HG03342 (cell line): ENCODE results near the gene PCNT.
"Not testable (repeated sequence)": the region's sequence is repeated elsewhere in the genome, so short reads cannot be mapped to it uniquely, and the experiment has no call there.

Source experiments
- ATAC-seq: cut with Tn5 transposase; IDR thresholded peaks from one replicate; pipeline ENCODE4 v1.9.1; 2021; ENCODE audit warnings: mild to moderate bottlenecking, moderate library complexity; ENCODE audit not compliant: unreplicated experiment

PCNT gene

DNA sequence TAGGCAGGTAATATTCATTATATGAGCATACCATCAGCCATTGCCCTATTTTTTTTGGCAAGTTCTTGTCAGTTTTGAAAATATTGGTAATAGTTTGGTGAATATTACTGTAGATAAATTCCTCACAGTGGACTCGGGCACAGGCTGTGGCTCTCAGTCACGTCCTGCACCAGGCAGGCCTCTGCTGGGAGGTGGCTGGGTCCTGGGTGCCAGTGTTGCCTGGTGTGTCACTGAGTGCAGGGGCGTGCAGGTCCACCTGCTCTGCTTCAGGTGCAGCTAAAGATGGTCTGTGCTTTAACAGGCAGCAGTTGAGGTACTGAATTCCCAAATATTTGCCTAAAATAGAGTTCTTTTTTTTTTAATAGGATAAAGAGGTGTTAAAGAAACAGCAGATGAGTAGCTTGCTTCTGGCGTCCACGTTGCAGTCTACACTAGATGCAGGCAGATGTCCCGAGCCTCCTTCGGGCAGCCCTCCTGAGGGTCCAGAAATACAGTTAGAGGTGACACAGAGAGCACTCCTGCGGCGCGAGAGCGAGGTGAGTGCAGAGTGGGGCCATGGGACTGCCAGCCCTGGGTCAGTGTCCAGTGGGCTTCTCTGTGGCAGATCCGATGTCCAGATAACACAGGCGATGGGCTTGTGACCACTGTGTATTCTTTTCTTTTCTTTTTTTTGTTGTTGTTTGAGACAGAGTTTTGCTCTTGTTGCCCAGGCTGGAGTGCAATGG, 77.4 kb downstream of the PCNT start:
- ATAC-seq: no peak

DNA sequence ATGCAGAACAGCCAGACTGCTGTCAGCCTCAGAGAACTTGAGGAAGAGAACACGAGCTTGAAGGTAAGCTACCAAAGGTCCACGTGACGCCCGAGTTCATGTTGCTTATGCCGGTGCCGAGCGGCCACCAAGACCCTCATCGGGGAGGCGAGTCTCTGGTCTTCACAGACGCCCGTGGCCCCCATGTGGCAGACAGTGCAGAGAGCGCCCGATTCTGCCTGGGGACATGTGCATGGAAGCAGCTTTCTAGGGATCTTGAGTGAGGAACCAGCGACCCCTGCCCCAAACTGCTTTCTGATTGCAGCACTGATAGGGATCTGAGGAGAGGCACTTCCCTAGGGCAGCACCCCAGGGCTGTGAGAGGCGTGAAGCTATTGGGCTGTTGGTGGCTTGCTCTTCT, 78.5 kb downstream of the PCNT start:
- no peak for ATAC-seq

DNA sequence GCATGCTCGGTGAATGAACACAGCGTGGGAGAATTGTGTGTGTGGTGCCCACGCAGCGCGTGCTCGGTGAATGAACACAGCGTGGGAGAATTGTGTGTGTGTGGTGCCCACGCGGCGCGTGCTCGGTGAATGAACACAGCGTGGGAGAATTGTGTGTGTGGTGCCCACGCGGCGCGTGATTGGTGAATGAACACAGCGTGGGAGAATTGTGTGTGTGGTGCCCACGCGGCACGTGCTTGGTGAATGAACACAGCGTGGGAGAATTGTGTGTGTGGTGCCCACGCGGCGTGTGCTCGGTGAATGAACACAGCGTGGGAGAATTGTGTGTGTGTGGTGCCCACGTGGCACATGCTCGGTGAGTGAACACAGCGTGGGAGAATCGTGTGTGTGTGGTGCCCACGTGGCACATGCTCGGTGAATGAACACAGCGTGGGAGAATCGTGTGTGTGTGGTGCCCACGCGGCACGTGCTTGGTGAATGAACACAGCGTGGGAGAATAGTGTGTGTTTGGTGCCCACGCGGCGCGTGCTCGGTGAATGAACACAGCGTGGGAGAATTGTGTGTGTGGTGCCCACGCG, 79.4 kb downstream of the PCNT start:
- not testable (repeated sequence) for ATAC-seq

DNA sequence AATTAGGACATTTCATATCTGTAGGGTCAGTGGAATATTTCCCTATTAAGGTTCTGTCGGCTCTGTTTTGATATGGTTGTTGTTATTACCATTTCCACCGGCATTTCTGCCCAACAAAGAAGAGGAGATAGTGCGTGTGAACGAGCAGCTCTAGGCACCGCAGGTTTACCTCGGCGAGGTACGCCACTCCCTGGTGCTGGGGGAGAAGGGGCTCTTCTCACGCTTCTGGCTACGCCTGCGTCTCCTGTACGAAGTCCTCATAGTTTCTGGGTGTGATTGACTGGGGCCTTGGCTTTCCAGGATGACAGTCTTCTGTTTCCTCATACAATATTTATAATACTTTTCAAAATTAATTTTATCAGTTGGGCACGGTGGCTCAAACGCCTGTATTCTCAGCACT, 80.3 kb downstream of the PCNT start:
- ATAC-seq: no peak

DNA sequence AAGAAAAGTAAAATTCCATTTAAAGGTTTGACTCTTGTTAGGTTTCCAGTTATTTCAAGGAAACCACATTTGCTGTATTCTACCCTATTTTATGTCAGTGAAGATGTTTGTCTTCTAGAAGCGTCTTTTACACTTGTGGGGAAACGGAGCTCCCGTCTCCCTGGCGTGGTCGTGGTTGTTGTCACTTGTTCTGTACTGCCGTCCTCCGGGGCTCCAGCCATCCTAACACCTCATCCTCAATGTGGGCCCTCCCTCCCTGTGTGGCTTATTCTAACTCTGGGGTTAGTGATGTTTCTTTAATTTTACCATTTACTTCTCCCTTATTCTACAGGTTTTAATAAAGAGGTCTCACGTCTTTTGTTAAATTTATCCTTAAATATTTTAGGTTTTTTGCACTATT, 82.0 kb downstream of the PCNT start:
- no peak for ATAC-seq

DNA sequence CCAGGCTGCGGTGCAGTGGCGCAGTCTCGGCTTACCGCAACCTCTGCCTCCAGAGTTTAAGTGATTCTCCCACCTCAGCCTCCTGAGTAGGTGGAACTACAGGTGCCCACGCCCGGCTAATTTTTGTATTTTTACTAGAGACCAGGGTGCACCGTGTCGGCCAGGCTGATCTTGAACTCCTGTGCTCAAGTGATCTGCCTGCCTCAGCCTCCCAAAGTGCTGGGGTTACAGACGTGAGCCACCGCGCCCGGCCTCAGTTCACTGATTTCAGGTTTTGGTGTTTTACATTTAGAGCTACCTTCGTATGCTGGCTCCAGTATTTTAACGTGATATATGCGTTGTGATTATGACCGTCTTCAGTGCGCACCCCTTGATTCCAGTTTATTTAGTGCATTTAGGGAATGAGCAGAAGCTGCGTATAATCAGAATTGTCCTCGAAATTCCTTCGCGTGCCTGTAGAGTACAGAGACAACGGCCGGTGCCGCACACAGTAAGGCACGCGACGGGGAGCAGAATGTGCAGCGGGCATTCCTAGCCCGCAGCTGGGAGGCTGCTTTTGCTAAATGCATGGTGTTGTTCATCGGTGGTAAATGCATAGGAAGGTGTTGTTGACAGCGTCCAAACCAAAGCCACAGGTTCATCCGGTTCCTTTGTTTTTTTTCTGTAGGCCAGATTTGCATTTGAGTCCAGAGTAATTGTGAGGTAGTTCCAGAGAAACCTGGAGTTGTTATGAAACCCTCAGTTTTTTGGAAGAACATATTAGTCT, 85.9 kb downstream of the PCNT start:
- no peak for ATAC-seq

DNA sequence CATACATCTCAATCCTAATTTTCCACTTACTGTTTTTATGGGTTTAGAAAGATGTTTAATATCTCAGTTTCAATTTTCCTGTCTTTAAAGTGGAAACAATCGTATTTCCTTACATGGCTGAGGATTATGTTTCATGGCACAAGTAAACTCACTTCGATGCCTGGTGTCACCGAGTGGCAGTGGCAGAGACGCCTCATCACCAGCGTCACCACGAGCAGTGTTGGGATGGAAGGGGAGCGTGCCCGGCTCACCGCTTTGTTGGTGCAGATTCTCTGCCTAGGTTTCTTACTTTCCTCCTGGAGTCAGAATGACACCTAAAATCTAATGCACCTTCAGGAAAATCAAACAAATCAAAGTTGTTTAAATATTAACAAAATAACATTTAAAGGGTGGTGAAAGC, 86.6 kb downstream of the PCNT start:
- ATAC-seq: no peak

DNA sequence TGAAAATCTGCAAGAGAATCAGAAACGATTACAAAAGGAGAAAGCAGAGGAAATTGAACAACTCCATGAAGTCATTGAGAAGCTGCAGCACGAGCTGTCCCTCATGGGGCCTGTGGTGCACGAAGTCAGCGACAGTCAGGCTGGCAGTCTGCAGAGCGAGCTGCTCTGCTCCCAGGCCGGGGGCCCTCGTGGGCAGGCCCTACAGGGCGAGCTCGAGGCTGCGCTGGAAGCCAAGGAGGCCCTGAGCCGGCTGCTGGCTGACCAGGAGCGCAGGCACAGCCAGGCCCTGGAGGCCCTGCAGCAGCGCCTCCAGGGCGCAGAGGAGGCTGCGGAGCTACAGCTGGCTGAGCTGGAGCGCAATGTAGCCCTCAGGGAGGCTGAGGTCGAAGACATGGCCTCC, 87.3 kb downstream of the PCNT start:
- ATAC-seq: no peak

DNA sequence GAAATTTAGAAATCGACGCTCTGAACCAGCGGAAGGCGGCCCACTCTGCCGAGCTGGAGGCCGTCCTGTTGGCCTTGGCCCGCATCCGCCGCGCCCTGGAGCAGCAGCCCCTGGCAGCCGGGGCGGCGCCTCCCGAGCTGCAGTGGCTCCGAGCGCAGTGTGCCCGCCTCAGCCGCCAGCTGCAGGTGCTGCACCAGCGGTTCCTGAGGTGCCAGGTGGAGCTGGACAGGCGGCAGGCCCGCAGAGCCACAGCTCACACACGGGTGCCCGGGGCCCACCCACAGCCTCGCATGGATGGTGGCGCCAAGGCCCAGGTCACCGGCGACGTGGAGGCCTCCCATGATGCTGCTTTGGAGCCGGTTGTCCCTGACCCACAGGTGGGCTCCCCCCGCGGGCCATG, 87.7 kb downstream of the PCNT start:
- no peak for ATAC-seq

DNA sequence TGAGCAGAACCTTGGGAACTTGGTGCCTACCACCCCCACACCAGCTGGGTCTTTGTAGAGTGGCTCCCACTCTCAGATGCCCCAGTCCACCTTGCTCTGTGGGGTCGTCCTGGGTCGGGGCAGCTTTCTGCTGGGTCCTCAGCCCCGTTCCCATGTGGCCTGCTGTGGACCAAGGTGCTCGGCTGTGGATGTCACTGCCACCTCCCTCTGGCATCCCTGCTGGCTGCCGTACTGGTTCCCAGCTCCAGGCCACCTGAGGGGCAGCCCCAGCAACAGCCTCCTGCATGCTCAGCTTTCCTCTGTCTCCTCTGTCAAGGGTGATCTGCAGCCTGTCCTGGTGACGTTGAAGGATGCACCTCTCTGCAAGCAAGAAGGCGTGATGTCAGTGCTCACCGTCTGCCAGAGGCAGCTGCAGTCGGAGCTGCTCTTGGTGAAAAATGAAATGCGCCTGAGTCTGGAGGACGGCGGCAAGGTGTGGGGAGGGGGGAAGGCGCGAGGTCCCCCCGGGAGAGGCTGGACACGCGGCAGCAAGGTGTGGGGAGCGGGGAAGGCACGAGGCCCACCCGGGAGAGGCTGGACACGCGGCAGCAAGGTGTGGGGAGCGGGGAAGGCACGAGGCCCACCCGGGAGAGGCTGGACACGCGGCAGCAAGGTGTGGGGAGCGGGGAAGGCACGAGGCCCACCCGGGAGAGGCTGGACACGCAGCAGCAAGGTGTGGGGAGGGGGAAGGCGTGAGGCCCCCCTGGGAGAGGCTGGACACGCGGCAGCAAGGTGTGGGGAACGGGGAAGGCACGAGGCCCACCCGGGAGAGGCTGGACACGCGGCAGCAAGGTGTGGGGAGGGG, 88.8 kb downstream of the PCNT start:
- no peak for ATAC-seq

DNA sequence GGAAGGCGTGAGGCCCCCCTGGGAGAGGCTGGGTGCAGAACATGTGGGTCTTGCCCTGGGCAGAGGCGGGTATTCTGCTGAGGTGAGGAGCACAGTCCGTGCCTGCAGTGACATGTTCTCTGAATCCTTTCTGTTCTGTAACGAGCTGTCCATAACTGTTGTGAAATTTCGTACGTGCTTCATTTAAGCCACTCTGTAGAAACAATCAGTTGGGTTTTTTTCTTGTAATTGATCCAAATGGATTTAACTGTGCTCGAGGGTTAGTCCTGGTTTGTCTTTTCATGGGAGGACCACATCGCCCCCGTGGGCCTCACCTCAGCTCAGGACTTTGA, 89.4 kb downstream of the PCNT start:
- ATAC-seq: no peak

DNA sequence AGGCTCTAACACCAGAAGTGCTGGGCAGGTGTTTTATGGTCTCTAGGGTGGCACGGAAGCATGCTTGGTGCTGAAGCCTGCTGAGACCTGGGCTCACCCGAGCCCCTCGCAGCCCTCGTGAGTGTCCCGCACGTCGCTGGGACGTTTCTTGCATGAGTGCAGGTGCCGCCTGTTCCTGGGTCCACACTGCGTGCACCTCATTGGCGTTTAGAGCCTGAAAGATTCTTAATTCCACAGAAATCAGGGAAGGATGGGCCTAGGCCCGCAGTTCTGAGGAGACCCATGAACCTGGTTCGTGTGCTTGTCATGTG, 91.0 kb downstream of the PCNT start:
- ATAC-seq: no peak

DNA sequence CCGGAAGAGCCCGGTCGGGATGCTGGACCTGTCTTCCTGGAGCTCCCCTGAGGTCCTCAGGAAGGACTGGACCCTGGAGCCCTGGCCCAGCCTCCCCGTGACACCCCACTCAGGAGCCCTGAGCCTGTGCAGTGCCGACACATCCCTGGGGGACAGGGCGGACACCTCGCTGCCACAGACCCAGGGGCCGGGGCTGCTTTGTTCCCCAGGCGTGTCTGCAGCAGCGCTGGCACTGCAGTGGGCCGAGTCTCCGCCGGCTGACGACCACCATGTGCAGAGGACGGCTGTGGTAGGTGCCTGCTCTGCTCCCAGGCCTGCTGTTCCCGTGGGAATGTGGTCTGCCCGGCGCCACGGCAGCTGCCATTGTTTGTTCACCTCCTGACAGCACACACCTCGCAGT, 92.6 kb downstream of the PCNT start:
- no peak for ATAC-seq

DNA sequence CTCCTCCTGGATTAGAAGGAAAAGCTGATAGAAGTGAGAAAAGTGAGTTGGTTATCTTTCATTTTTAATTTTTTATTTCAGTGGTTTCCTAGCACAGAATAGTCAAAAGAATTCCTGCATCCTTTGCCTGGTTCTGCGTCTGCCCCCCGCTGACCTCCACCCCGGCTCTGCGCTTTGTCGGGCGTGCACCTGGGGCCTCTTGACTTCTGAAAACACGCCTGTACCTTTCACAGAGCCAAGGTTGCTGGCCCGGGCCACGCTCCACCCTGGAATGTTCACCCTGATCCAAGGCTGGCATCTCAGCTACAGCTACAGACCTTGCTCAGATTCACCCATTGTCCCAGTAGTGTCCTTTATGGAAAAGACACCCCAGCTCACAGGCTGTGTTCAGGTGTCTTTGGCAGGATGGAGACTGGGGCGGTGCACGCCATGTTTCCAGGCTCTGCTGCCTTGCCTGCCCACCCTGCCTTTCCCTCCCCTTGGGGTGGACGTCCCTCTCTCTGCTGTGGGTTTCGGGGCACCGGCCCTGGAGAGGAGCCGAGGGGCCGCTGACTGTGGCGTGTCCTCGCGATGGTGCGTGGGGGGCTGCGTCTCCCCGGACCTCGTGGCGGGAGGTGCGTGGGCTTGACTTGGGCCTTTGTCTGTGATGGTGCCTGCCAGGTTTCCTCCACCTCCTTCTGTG, 94.5 kb downstream of the PCNT start:
- no peak for ATAC-seq

DNA sequence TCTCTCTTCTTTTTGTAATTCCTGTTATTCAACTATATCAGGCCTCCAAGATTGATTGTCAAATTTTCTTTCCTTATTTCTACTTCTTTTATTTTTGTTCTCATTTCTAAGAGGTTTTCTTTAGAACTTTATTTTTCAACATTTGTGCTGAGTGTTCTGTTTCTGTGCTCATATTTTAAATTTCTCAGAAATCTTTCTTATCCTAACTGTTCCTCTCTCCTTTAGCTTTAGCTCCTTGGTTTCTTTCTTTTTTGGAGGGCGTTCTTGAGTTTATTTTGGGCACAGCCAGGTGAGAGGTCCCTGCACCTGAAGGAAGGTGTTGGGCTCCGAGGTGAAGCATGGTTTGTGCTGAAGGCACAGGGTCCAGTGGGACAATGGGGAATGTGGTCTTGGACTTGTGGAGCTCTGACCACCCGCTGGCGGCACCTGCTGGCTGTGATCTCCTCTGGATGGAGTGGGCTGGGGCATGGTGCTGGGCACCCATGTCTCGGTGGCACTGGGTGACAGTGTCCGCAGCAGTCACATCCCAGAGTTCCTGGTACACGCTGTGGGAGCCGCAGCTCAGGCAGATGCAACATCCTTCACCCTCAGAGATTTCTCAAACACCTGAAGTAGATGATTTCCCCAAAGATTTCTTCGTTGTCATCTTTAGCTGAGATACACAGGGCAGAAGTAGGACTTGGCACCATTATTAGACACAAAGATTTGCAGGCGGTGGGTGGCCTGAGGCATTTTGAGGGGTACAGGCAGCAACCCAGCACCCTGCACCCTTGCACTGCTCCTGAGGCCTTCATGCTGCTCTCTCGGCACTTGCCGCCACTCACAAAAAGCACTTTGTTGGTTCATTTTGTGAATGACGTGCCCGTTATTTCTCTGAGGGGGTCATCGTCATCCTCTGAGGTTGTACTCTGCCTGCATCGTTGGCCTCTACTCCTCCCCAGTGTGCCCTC, 96.6 kb downstream of the PCNT start:
- ATAC-seq: no peak

DNA sequence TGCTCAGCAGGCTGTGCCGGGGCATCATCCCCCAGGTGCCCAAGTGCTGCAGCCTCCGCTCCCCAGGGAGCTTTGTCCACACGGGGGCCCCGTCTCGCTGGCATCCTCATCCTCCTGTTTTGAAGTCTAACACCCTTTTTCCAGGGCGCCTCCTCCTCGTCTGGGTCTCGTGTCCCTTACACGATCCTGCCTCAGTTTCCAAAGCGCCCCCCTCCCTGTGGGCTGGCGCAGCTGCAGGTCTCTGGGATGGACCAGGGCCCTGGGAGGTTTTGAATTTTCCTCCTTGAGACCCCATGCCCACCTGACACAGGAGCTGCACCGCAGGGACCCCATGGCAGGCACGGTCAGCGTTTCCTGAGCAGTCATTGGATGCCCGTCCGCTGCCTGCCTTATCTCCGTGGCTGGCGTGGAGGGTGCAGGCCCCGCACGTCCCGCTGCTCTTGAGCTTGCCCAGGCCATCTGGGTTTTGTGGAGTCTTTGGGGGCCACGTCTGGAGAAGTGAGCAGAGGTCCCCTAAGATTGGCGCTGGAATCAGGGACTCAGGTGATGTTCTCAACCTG, 97.3 kb downstream of the PCNT start:
- no peak for ATAC-seq

DNA sequence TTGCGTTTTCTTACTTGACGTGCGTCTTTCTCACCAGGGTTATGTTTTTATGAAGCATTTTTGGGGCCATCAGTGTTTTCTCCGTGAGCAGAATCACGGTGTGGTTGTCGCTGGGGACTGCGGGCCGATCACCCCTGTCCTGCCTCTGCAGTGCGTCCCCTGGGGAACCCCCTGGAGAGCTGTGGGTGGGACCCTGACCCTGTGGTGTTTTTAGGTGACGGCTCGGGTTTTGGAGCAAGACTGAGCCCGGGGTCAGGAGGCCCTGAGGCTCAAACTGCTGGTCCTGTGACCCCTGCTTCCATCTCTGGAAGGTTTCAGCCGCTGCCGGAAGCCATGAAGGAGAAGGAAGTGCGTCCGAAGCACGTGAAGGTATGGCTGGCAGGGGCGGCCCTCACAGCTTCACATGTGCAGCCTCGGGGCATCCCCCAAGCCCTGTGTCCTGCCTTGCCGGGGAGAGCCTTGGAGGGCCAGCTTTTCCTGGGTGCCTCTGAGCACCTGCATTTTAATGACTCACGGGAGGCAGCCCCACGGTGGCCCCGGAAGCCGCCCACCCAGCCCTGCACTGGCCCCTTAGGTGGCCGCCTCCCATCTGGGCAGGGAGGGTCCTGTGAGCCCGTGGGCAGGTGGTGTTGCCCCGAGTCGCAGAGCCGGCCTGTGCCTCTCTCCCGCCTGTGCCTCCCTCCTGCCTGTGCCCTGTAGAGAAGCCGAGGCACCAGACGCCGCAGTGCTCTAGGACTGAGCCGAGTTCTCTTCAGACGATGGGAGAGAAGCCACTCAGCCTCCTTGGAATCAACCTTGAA, 98.0 kb downstream of the PCNT start:
- ATAC-seq: no peak

DNA sequence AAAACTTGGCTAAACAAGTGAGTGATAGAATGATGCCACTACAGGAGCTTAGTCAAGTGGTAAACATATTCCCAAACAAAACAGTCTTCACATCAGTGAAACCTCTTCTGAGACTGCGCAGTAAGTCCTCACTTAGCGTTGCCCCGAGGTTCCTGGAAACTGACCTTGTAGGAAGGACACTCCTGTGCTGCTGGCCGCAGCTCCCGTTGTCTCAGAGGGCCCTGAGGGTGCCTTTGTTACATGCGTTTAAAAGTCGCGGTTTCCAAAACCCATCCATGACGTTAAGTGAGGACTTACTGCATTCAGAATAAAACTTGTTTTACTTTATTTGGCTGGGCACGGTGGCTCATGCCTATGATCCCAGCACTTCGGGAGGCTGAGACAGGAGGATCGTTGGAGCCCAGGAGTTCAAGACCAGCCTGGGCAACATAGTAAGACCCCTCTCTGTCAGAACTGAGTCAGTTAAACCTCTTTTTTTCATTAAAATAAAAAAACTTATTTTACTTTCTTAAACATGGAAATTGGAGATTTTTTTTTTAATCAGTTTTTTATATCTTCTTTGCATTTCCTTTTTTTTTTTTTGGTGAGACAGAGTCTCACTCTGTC, 98.8 kb downstream of the PCNT start:
- ATAC-seq: no peak
